GM10248 (cell line): ENCODE data around the gene RGN.

ENCODE experiments used
- CTCF ChIA-PET: fragments of 300-600 bp; sonication (Branson Sonifier 250); formaldehyde crosslinking; extraction: SDS; loops from one replicate; lab custom pipeline; 2021; ENCODE audit warnings: antibody characterized with exemption; lab: Yijun Ruan, JAX
- POLR2A ChIA-PET: fragments of 350-650 bp; sonication (Branson Sonifier 250); formaldehyde crosslinking; extraction: SDS; loops from one replicate; lab custom pipeline; 2020; ENCODE audit warnings: antibody characterized with exemption; lab: Yijun Ruan, JAX
- DNase-seq: peaks from one replicate; pipeline ENCODE4 v3.0.0; 2012; ENCODE audit errors: extremely low spot score
- TF ChIP-seq, protein P1 (sequence below): IDR thresholded peaks from 2 replicates; pipeline ENCODE4 v1.5.1; 2012; ENCODE audit warnings: mild to moderate bottlenecking, low read depth; ENCODE audit errors: extremely low read depth, missing control alignments, control extremely low read depth

Gene RGN

DNA sequence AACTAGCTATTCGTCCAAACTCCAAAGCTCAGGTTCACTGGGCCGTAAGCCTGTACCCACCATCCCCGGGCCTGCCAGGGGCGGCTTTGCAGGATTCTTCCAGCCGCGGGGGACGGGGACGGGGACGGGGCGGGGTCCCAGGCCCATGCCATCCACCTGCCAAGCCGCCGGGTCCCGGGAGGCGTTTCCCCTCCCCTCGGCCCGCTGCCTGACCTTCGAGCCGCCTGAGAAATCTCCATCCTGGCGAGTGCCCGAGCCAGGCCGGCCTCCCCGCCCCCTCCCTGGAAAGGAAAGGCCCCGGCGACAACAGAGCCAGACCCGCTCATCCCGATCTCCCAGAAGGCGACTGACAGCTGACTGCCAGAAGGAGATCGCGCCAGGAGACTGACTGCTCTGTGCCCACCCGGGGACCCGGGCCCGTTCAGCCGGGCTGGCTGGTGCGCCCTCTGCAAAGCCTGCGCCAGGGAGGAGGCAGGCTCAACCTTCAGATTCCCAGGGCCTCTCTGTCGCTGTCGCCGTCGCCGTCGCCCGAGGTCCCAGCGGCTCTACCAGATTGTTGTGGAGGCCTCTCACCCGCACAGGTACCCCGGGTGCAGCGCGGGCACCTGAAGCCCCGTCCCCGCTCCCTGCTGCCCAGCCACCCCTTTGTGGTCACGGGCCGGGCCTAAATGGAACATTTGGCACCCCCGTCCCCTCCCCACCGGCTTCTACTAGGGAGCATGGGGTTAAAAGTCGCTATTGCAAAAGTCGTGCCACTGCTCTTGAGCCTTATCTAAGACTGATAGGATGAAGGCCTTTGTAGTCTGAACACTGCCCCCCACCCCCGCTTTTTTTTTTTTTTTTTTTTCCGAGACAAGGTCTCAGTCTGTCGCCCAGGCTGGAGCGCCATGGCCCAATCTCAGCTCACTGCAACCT lies at the start of gene RGN:
TSS of gene RGN (plus strand) at position 315 of the 915 bp plus-strand sequence. CDS start 2,702 bp downstream, outside the sequence.
- ChIA-PET CTCF (no interaction called here), POLR2A (no interaction called here)
- TF ChIP-seq, protein P1, sequence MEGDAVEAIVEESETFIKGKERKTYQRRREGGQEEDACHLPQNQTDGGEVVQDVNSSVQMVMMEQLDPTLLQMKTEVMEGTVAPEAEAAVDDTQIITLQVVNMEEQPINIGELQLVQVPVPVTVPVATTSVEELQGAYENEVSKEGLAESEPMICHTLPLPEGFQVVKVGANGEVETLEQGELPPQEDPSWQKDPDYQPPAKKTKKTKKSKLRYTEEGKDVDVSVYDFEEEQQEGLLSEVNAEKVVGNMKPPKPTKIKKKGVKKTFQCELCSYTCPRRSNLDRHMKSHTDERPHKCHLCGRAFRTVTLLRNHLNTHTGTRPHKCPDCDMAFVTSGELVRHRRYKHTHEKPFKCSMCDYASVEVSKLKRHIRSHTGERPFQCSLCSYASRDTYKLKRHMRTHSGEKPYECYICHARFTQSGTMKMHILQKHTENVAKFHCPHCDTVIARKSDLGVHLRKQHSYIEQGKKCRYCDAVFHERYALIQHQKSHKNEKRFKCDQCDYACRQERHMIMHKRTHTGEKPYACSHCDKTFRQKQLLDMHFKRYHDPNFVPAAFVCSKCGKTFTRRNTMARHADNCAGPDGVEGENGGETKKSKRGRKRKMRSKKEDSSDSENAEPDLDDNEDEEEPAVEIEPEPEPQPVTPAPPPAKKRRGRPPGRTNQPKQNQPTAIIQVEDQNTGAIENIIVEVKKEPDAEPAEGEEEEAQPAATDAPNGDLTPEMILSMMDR: no peak
- no peak for DNase-seq

DNA sequence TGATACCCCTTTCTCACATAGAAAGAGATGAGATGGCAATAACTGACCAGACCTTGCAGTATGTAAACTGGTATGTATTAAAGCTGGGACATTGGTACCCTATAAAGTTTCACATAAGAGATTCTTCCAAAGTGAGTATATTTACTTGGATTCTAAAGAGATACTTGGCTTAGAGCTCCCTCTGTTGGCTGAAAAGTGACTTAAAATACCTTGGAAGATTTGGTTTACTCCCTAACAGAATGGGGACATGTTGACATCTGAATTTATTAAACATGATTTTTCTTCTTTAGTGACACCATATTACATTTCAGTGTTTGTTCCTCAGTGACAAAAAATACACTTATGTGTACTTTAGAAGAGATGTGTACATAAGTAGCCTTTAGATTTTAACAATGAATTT lies 47.9 kb upstream of the RGN start:
- DNase-seq: peak; percentile 44
- ChIA-PET POLR2A (no interaction called here), CTCF (interaction anchor here (0.9 to 2.3 kb wide), 8 partner anchors 11 to 270 kb away, joined by 3 to 7 read pairs (median 4); partner anchors contain the start of gene JADE3)
- TF ChIP-seq, protein P1: peak; percentile 31

DNA sequence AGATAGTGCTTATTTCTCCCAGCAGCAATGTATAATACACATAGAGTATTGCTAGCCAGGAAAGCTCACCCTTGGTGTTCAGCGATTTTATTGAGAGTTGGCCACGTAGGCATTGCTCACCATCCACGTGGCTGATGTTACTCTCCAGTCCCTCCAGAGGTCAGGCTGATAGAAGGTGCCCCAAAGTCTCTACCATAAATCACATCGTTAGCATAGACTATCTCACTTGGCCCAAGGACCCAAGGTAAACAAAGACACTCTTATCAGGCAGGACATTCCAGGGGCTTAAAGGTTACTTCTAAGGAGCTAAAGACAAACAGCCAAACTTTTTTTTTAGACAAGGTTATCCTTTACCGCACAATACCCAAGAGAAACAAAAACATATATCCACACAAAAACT lies 30.3 kb upstream of the RGN start:
- no peak for DNase-seq
- TF ChIP-seq, protein P1: no peak
- ChIA-PET CTCF (no interaction called here), POLR2A (no interaction called here)

DNA sequence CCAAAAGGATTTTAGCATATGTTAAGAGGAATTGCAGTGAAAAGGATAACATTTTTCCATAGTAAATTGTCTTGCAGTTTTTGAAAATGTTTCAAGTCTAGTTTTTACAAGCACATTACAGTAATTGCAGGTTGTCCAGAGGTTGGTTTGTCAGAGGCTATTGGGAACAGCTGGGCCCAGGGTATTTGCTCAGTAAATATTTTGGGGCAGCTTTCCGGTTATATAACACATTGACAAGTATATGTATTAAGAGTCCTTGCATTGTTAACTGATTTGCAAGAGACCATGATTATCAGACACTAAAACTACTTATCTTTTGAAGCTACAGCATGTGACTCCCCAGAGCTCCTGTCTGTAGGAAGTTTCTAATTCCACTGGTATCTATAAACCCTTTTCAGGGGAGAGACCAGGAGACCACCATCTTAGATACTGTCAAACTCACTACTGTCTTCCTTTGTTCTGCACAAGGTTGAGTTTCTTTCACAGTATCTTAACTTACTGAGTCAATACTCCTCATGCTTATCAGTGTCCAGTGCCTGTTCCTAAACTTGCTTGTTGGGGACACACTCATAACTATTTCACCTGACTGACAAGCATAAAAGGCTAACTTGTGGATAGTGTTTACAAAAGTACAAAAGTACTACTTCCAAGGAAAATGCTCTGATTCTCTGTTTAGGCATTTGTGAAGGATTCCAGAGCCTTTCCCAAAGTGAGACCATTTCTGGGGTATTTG lies 18.9 kb upstream of the RGN start:
- no peak for DNase-seq
- ChIA-PET CTCF (interaction anchor here (0.9 kb wide), 1 partner anchor 32 kb away, joined by 3 read pairs; no protein-coding TSS in a partner anchor), POLR2A (no interaction called here)
- TF ChIP-seq, protein P1: no peak

DNA sequence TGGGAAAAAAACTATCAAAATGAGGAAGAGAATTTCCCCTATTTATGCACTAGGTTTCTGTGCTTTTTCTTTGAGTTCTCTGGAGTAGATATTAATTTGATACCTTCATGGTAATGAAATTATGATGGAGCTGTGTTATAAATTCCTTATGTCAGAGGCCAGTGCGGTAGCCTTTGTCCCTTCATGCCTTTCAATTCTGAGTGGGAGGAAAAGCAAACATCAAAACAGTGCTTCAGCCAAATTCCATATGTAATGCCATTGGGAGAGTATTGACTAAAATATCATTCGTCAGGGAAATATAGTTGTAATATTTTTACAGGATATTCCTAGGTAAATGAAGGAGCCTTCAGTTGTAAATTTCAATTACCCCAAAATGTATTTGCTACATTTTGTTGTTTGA lies 17.5 kb upstream of the RGN start:
- ChIA-PET POLR2A (no interaction called here), CTCF (no interaction called here)
- TF ChIP-seq, protein P1: no peak
- DNase-seq: no peak

DNA sequence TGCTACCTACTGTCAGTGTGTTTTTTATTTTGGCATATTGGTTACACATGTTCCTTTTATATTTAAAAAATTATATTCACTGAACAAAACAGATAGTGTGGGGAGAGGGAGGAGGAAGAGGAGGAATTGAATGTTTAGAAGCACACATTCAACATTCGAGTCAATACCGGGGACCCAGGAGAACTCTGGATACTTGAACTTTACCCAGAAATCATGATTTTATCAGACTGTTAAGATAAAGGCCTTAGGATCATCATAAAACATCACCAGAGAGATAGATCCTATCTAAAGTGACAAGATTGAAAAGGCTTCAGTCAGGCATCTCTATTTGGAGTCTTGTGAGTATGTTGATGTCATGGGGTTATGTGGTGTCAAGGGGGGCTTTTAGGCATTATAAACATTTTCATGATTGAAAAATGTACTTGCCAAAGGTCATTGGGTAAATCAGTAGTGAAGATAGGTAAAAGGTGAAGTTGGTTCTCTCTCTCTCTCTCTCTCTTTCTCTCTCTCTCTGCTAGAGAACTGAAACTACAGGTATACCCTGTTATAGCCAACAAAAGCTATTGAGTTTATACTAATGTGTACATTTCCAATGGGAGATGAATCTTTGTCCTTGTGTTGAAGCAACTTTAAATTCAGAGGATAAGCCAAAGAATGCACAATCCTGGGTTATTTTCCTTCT lies 16.9 kb upstream of the RGN start:
- TF ChIP-seq, protein P1: no peak
- no peak for DNase-seq
- ChIA-PET POLR2A (no interaction called here), CTCF (no interaction called here)
